Stimulated activated CD8-positive, alpha-beta memory T cell treated with anti-CD3 and anti-CD28 coated beads, Interleukin-2, amount 100 ng/mL, for 1 hour (primary cell): ENCODE data around the gene ARL14.

Source experiments
- DNase-seq, 2 donors: peaks; one replicate each; pipeline ENCODE4 v3.0.0-alpha.2; 2020; ENCODE audit warnings: low read depth in 2 of 2

ARL14 gene

GRCh38 chr3:160722331-160722730, 45.4 kb downstream of the ARL14 start:
- DNase-seq: no peak

GRCh38 chr3:160725338-160725737, 48.4 kb downstream of the ARL14 start:
- no peak for DNase-seq
